ENCODE data around the gene PLA2G4F. TPM values are rescaled to one million over a fixed set of nuclear protein-coding genes. Genes with fewer than 3 reads are reported as not detected.

The PLA2G4F gene
- 3.1 TPM for total RNA-seq
- polyA plus RNA-seq: 2.7 TPM

GRCh38 chr15:42156243-42156922, at the start of gene PLA2G4F:
TSS of gene PLA2G4F (minus strand) at chr15:42156636. CDS start at chr15:42156549, 87 bp downstream.
- Histone ChIP-seq H3K36me3 (ENCODE audit: insufficient read depth) (peaks cover 2% of the 10 kb centered on the region), H3K4me1 (ENCODE audit: insufficient read depth) (peaks cover 1% of the 10 kb centered on the region), H3K27ac (ENCODE audit: low read depth) (no peak within 1 kb of the TSS), H3K4me3 (ENCODE audit: low read depth, low read length) (no peak within 1 kb of the TSS)
- WGBS: 64% methylated on average over 8 of the region's 8 CpGs
- no peak for DNase-seq (ENCODE audit: extremely low spot score)

- H3K27ac ChIP-seq (ENCODE audit: low read depth): no peak overlapping the region
- WGBS: 90% methylated on average over 3 of the region's 3 CpGs
- DNase-seq (ENCODE audit: extremely low spot score): no peak
These were observed 47.5 kb upstream of the PLA2G4F start for GRCh38 chr15:42203891-42204290.

GRCh38 chr15:42202653-42203052, 46.2 kb upstream of the PLA2G4F start:
- DNase-seq (ENCODE audit: extremely low spot score): no peak

More at GRCh38 chr15:42203891-42204290, 47.5 kb upstream of the PLA2G4F start:
- no peaks in the 10 kb centered on the region for H3K36me3 ChIP-seq (ENCODE audit: insufficient read depth)
- H3K4me1 ChIP-seq (ENCODE audit: insufficient read depth): no peaks in the 10 kb centered on the region
- no peak overlapping the region for H3K4me3 ChIP-seq (ENCODE audit: low read depth, low read length)

GRCh38 chr15:42201801-42202200, 45.4 kb upstream of the PLA2G4F start:
- 94% methylated on average over 1 of the region's 1 CpG for whole genome bisulfite sequencing
- no peak for DNase-seq (ENCODE audit: extremely low spot score)
- Histone ChIP-seq H3K36me3 (ENCODE audit: insufficient read depth) (no peaks in the 10 kb centered on the region), H3K4me3 (ENCODE audit: low read depth, low read length) (no peak overlapping the region), H3K4me1 (ENCODE audit: insufficient read depth) (no peaks in the 10 kb centered on the region), H3K27ac (ENCODE audit: low read depth) (no peak overlapping the region)

More at GRCh38 chr15:42202653-42203052, 46.2 kb upstream of the PLA2G4F start:
- H3K4me1 ChIP-seq (ENCODE audit: insufficient read depth): no peaks in the 10 kb centered on the region
- 50% methylated on average over 2 of the region's 2 CpGs for WGBS
- no peaks in the 10 kb centered on the region for H3K36me3 ChIP-seq (ENCODE audit: insufficient read depth)
- H3K4me3 ChIP-seq (ENCODE audit: low read depth, low read length): no peak overlapping the region
- H3K27ac ChIP-seq (ENCODE audit: low read depth): no peak overlapping the region

GRCh38 chr15:42199126-42199525, 42.7 kb upstream of the PLA2G4F start:
- 95% methylated on average over 5 of the region's 5 CpGs for WGBS
- H3K4me1 ChIP-seq (ENCODE audit: insufficient read depth): no peaks in the 10 kb centered on the region
- no peak overlapping the region for H3K4me3 ChIP-seq (ENCODE audit: low read depth, low read length)
- no peaks in the 10 kb centered on the region for H3K36me3 ChIP-seq (ENCODE audit: insufficient read depth)
- no peak overlapping the region for H3K27ac ChIP-seq (ENCODE audit: low read depth)
- no peak for DNase-seq (ENCODE audit: extremely low spot score)

GRCh38 chr15:42198516-42198915, 42.1 kb upstream of the PLA2G4F start:
- H3K27ac ChIP-seq (ENCODE audit: low read depth): no peak overlapping the region
- H3K4me1 ChIP-seq (ENCODE audit: insufficient read depth): no peaks in the 10 kb centered on the region
- H3K36me3 ChIP-seq (ENCODE audit: insufficient read depth): no peaks in the 10 kb centered on the region
- WGBS: 98% methylated on average over 1 of the region's 1 CpG
- no peak for DNase-seq (ENCODE audit: extremely low spot score)
- no peak overlapping the region for H3K4me3 ChIP-seq (ENCODE audit: low read depth, low read length)

GRCh38 chr15:42194513-42194912, 38.1 kb upstream of the PLA2G4F start:
- 93% methylated on average over 5 of the region's 5 CpGs for WGBS
- DNase-seq (ENCODE audit: extremely low spot score): no peak
- H3K36me3 ChIP-seq (ENCODE audit: insufficient read depth): peaks cover 4% of the 10 kb centered on the region

GRCh38 chr15:42193383-42193782, 36.9 kb upstream of the PLA2G4F start:
- peaks cover 4% of the 10 kb centered on the region for H3K36me3 ChIP-seq (ENCODE audit: insufficient read depth)
- DNase-seq (ENCODE audit: extremely low spot score): no peak
- H3K27ac ChIP-seq (ENCODE audit: low read depth): no peak overlapping the region
- H3K4me3 ChIP-seq (ENCODE audit: low read depth, low read length): no peak overlapping the region
- 93% methylated on average over 3 of the region's 3 CpGs for WGBS
- no peaks in the 10 kb centered on the region for H3K4me1 ChIP-seq (ENCODE audit: insufficient read depth)

More at GRCh38 chr15:42194513-42194912, 38.1 kb upstream of the PLA2G4F start:
- no peak overlapping the region for H3K4me3 ChIP-seq (ENCODE audit: low read depth, low read length)
- H3K27ac ChIP-seq (ENCODE audit: low read depth): no peak overlapping the region
- H3K4me1 ChIP-seq (ENCODE audit: insufficient read depth): no peaks in the 10 kb centered on the region

GRCh38 chr15:42191610-42192346, 35.3 kb upstream of the PLA2G4F start:
- 91% methylated on average over 8 of the region's 8 CpGs for WGBS
- no peak overlapping the region for H3K27ac ChIP-seq (ENCODE audit: low read depth)
- peaks cover 4% of the 10 kb centered on the region for H3K36me3 ChIP-seq (ENCODE audit: insufficient read depth)
- no peaks in the 10 kb centered on the region for H3K4me1 ChIP-seq (ENCODE audit: insufficient read depth)
- no peak overlapping the region for H3K4me3 ChIP-seq (ENCODE audit: low read depth, low read length)
- DNase-seq (ENCODE audit: extremely low spot score): no peak

GRCh38 chr15:42190370-42190769, 33.9 kb upstream of the PLA2G4F start:
- Histone ChIP-seq H3K4me3 (ENCODE audit: low read depth, low read length) (no peak overlapping the region), H3K27ac (ENCODE audit: low read depth) (no peak overlapping the region), H3K36me3 (ENCODE audit: insufficient read depth) (peaks cover 11% of the 10 kb centered on the region), H3K4me1 (ENCODE audit: insufficient read depth) (no peaks in the 10 kb centered on the region)
- 98% methylated on average over 2 of the region's 2 CpGs for WGBS
- no peak for DNase-seq (ENCODE audit: extremely low spot score)

- WGBS: 96% methylated on average over 1 of the region's 1 CpG
- Histone ChIP-seq H3K4me1 (ENCODE audit: insufficient read depth) (no peaks in the 10 kb centered on the region), H3K36me3 (ENCODE audit: insufficient read depth) (peaks cover 18% of the 10 kb centered on the region), H3K4me3 (ENCODE audit: low read depth, low read length) (no peak overlapping the region), H3K27ac (ENCODE audit: low read depth) (no peak overlapping the region)
- no peak for DNase-seq (ENCODE audit: extremely low spot score)
These were observed 29.4 kb upstream of the PLA2G4F start for GRCh38 chr15:42185801-42186200.

GRCh38 chr15:42184736-42185135, 28.3 kb upstream of the PLA2G4F start:
- no peak overlapping the region for H3K4me3 ChIP-seq (ENCODE audit: low read depth, low read length)
- 90% methylated on average over 4 of the region's 4 CpGs for WGBS
- no peaks in the 10 kb centered on the region for H3K4me1 ChIP-seq (ENCODE audit: insufficient read depth)
- no peak for DNase-seq (ENCODE audit: extremely low spot score)
- peaks cover 15% of the 10 kb centered on the region for H3K36me3 ChIP-seq (ENCODE audit: insufficient read depth)
- H3K27ac ChIP-seq (ENCODE audit: low read depth): no peak overlapping the region

GRCh38 chr15:42184296-42184695, 27.9 kb upstream of the PLA2G4F start:
- no peak for DNase-seq (ENCODE audit: extremely low spot score)
- WGBS: 73% methylated on average over 5 of the region's 5 CpGs
- Histone ChIP-seq H3K4me1 (ENCODE audit: insufficient read depth) (no peaks in the 10 kb centered on the region), H3K4me3 (ENCODE audit: low read depth, low read length) (no peak overlapping the region), H3K36me3 (ENCODE audit: insufficient read depth) (peaks cover 15% of the 10 kb centered on the region), H3K27ac (ENCODE audit: low read depth) (no peak overlapping the region)

GRCh38 chr15:42182961-42183360, 26.5 kb upstream of the PLA2G4F start:
- no peak overlapping the region for H3K4me3 ChIP-seq (ENCODE audit: low read depth, low read length)
- 90% methylated on average over 6 of the region's 6 CpGs for WGBS
- H3K27ac ChIP-seq (ENCODE audit: low read depth): no peak overlapping the region
- DNase-seq (ENCODE audit: extremely low spot score): no peak
- no peaks in the 10 kb centered on the region for H3K4me1 ChIP-seq (ENCODE audit: insufficient read depth)
- H3K36me3 ChIP-seq (ENCODE audit: insufficient read depth): peaks cover 19% of the 10 kb centered on the region
